Suprapubic skin (tissue), 4 donors: ENCODE results near the gene RPRD1B.

ENCODE experiments used
- EP300 ChIP-seq: sonication (generic); formaldehyde crosslinking; IDR thresholded peaks from one replicate; pipeline ENCODE4 v1.6.1; 2017; ENCODE audit warnings: antibody characterized with exemption
- POLR2A ChIP-seq, 2 donors: fragments of 450-650 bp; IDR thresholded peaks; one replicate each; pipeline ENCODE4 v1.6.1; 2017; ENCODE audit warnings: antibody characterized with exemption in 2 of 2, mild to moderate bottlenecking in 2 of 2, moderate library complexity in 2 of 2
- POLR2AphosphoS5 ChIP-seq, 3 donors: sonication (generic); formaldehyde crosslinking; IDR thresholded peaks; one replicate each; pipeline ENCODE4 v1.6.1; 2017; ENCODE audit warnings: antibody characterized with exemption in 3 of 3
- TF ChIP-seq, protein P1 (sequence below), 2 donors: fragments of 200-600 bp in 1 of 2; fragments of 450-650 bp in 1 of 2; sonication (generic) in 1 of 2; IDR thresholded peaks; one replicate each; pipeline ENCODE4 v1.5.1; 2016 to 2019; ENCODE audit warnings: antibody characterized with exemption in 2 of 2, mild to moderate bottlenecking in 1 of 2, moderate library complexity in 1 of 2

GRCh38 chr20:38117635-38118034, 84.1 kb downstream of the RPRD1B start:
- TF ChIP-seq, protein P1, sequence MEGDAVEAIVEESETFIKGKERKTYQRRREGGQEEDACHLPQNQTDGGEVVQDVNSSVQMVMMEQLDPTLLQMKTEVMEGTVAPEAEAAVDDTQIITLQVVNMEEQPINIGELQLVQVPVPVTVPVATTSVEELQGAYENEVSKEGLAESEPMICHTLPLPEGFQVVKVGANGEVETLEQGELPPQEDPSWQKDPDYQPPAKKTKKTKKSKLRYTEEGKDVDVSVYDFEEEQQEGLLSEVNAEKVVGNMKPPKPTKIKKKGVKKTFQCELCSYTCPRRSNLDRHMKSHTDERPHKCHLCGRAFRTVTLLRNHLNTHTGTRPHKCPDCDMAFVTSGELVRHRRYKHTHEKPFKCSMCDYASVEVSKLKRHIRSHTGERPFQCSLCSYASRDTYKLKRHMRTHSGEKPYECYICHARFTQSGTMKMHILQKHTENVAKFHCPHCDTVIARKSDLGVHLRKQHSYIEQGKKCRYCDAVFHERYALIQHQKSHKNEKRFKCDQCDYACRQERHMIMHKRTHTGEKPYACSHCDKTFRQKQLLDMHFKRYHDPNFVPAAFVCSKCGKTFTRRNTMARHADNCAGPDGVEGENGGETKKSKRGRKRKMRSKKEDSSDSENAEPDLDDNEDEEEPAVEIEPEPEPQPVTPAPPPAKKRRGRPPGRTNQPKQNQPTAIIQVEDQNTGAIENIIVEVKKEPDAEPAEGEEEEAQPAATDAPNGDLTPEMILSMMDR (IDR thresholded peaks at IDR 0.05), result no peak
- TF ChIP-seq POLR2AphosphoS5 (IDR thresholded peaks at IDR 0.05) (no peak), POLR2A (IDR thresholded peaks at IDR 0.05) (no peak), EP300 (no peak)
